ENCODE measurements around the gene STUM. TPM values are rescaled to one million over a fixed set of nuclear protein-coding genes. Genes with fewer than 3 reads are reported as not detected.
A peak's percentile ranks its signal among the peaks of the same experiment; 100 is the strongest.

The STUM gene
- total and polyA plus RNA-seq, 2 of the 8 experiments (the other 6 are each of a cell fraction or from before 2014, with no cell fraction given), result 0.76 to 1.2 TPM

- TF ChIP-seq CBX8 (IDR thresholded peaks at IDR 0.05; ENCODE audit: borderline replicate concordance, low read depth, low read length), result no peak
- TF ChIP-seq BACH1 (IDR thresholded peaks at IDR 0.05; ENCODE audit: low read length), result no peak
- peak; percentile 62 to 81 (median 74) for TF ChIP-seq CTCF (IDR thresholded peaks at IDR 0.05; ENCODE audit: control extremely low read depth in 1 of 3, insufficient read depth in 1 of 3, low read depth in 1 of 3, low read length in 3 of 3)
- TF ChIP-seq GABPA (IDR thresholded peaks at IDR 0.05; ENCODE audit: borderline replicate concordance, insufficient read depth, low read length), result no peak
- TF ChIP-seq NANOG (IDR thresholded peaks at IDR 0.05; ENCODE audit: insufficient read depth, low read depth, low read length, poor library complexity, severe bottlenecking), result no peak
- no peak for TF ChIP-seq ASH2L (IDR thresholded peaks at IDR 0.05; ENCODE audit: low read length)
- TF ChIP-seq RAD21 (IDR thresholded peaks at IDR 0.05 in 1 of 2, conservative IDR thresholded peaks at IDR 0.05 in 1 of 2; ENCODE audit: low read depth in 2 of 2, low read length in 2 of 2), result peak; percentile 57 to 64; a peak in 3 of 4 replicates
Measured at GRCh38 chr1:226568077-226568831, 19.7 kb downstream of the STUM start (continued).

Data from H1 (cell line).